HG03521 (cell line): ENCODE measurements around the gene PIM2.
"Not testable (repeated sequence)": the region's sequence is repeated elsewhere in the genome, so short reads cannot be mapped to it uniquely, and the experiment has no call there.

Experiments used
- ATAC-seq: cut with Tn5 transposase; IDR thresholded peaks from one replicate; pipeline ENCODE4 v1.9.1; 2021; ENCODE audit warnings: mild to moderate bottlenecking, moderate library complexity; ENCODE audit not compliant: unreplicated experiment

The PIM2 gene

DNA sequence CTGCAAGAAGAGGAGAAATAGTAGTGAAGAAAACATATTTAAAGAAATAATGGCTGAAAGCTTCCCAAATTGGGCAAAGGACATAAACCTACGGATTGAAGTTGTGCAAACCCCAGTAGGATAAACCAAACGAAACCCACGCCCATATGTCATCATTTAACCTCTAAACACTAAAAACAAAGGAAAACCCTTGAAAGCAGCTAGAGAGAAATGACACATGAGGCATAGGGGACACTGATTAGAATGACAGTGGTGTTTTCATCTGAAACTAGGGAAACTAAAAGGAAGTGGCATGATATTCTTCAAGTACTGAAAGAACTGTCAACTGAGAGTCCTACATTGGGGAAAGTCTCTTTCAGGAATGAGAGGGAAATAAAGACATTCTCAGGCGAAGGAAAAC lies 41.9 kb downstream of the PIM2 start:
- ATAC-seq = not testable (repeated sequence)

DNA sequence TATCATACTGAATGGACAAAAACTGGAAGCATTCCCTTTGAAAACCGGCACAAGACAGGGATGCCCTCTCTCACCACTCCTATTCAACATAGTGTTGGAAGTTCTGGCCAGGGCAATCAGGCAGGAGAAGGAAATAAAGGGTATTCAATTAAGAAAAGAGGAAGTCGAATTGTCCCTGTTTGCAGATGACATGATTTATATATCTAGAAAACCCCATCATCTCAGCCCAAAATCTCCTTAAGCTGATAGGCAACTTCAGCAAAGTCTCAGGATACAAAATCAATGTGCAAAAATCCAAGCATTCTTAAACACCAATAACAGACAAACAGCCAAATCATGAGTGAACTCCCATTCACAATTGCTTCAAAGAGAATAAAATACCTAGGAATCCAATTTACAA lies 46.8 kb downstream of the PIM2 start:
- ATAC-seq = not testable (repeated sequence)

DNA sequence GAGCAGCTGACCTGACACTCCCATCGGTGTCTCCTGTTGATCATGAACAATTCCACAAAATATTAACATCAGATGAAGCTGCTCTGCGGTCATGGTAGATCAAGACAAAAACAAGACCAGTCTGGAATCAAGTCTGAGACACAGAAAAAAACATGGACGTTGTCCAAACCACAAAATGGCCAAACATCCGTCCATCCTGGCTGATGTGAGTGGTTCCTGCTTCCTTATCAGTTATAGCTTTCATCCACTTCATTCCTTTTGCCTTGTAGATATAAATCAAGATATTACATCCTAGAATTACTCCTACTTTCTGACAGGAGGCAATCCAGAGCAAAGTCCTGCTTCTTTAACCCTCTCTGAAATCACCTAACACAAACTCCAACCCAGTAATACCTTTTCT lies 54.6 kb downstream of the PIM2 start:
- no peak for ATAC-seq
